Measurements from ENCODE around the gene MAIP1. TPM values are rescaled to one million over a fixed set of nuclear protein-coding genes. Genes with fewer than 3 reads are reported as not detected.

The MAIP1 gene
- polyA plus RNA-seq, 4 donors: 22.4 to 49.9 (median 27.2) TPM

GRCh38 chr2:199933466-199933865 is 21.9 kb upstream of the MAIP1 start:
- Histone ChIP-seq H3K27ac (ENCODE audit: low read depth in 1 of 3, low read length in 2 of 3) (no peak overlapping the region), H3K9me3 (ENCODE audit: control insufficient read depth in 2 of 2, insufficient read depth in 1 of 2, low read depth in 1 of 2, low read length in 1 of 2) (no peaks in the 10 kb centered on the region), H3K27me3 (ENCODE audit: control insufficient read depth in 3 of 3, insufficient read depth in 3 of 3, low read length in 3 of 3) (no peaks in the 10 kb centered on the region), H3K36me3 (ENCODE audit: control insufficient read depth in 3 of 3, insufficient read depth in 2 of 3, low read depth in 1 of 3, low read length in 3 of 3) (peaks cover 4 to 21% (median 8%) of the 10 kb centered on the region in 3 donors), H3K4me3 (ENCODE audit: low read depth in 1 of 3, low read length in 3 of 3) (no peak overlapping the region), H3K4me1 (ENCODE audit: control insufficient read depth in 3 of 3, insufficient read depth in 2 of 3, low read depth in 1 of 3, low read length in 2 of 3) (peaks cover 0 to 2% (median 0%) of the 10 kb centered on the region in 3 donors)
- DNase-seq (no peak), FAIRE-seq (no peak)
- WGBS, 3 donors: 51 to 68% (median 66%) methylated on average over 3 of the region's 3 CpGs

- Histone ChIP-seq H3K27ac (ENCODE audit: low read depth in 1 of 3, low read length in 2 of 3) (no peak overlapping the region), H3K36me3 (ENCODE audit: control insufficient read depth in 3 of 3, insufficient read depth in 2 of 3, low read depth in 1 of 3, low read length in 3 of 3) (peaks cover 4 to 21% (median 8%) of the 10 kb centered on the region in 3 donors), H3K27me3 (ENCODE audit: control insufficient read depth in 3 of 3, insufficient read depth in 3 of 3, low read length in 3 of 3) (no peaks in the 10 kb centered on the region), H3K4me3 (ENCODE audit: low read depth in 1 of 3, low read length in 3 of 3) (no peak overlapping the region), H3K9me3 (ENCODE audit: control insufficient read depth in 2 of 2, insufficient read depth in 1 of 2, low read depth in 1 of 2, low read length in 1 of 2) (no peaks in the 10 kb centered on the region), H3K4me1 (ENCODE audit: control insufficient read depth in 3 of 3, insufficient read depth in 2 of 3, low read depth in 1 of 3, low read length in 2 of 3) (peaks cover 0 to 3% (median 0%) of the 10 kb centered on the region in 3 donors)
- FAIRE-seq (no peak), DNase-seq (peak in 1 of 2 donors; percentile 21)
- WGBS, 3 donors: 23 to 63% (median 42%) methylated on average over 2 of the region's 2 CpGs
Observed at GRCh38 chr2:199936554-199936953, 18.8 kb upstream of the MAIP1 start.

- 93 to 95% (median 95%) methylated on average over 2 of the region's 2 CpGs for WGBS, 3 donors
- FAIRE-seq: peak; percentile 59
Observed at GRCh38 chr2:199940373-199940772, 15.0 kb upstream of the MAIP1 start.

GRCh38 chr2:199943373-199943772 is 12.0 kb upstream of the MAIP1 start:
- H3K9me3 ChIP-seq (ENCODE audit: control insufficient read depth in 2 of 2, insufficient read depth in 1 of 2, low read depth in 1 of 2, low read length in 1 of 2): no peaks in the 10 kb centered on the region
- no peak for DNase-seq
- peaks cover 2 to 11% (median 6%) of the 10 kb centered on the region in 3 donors for H3K36me3 ChIP-seq (ENCODE audit: control insufficient read depth in 3 of 3, insufficient read depth in 2 of 3, low read depth in 1 of 3, low read length in 3 of 3)
- no peak overlapping the region for H3K27ac ChIP-seq (ENCODE audit: low read depth in 1 of 3, low read length in 2 of 3)
- FAIRE-seq: no peak
- 85 to 92% (median 86%) methylated on average over 4 of the region's 4 CpGs for WGBS, 3 donors
- no peaks in the 10 kb centered on the region for H3K27me3 ChIP-seq (ENCODE audit: control insufficient read depth in 3 of 3, insufficient read depth in 3 of 3, low read length in 3 of 3)
- no peak overlapping the region for H3K4me3 ChIP-seq (ENCODE audit: low read depth in 1 of 3, low read length in 3 of 3)
- peaks cover 3 to 6% (median 4%) of the 10 kb centered on the region in 3 donors for H3K4me1 ChIP-seq (ENCODE audit: control insufficient read depth in 3 of 3, insufficient read depth in 2 of 3, low read depth in 1 of 3, low read length in 2 of 3)

More at GRCh38 chr2:199940373-199940772, 15.0 kb upstream of the MAIP1 start:
- H3K27ac ChIP-seq (ENCODE audit: low read depth in 1 of 3, low read length in 2 of 3): no peak overlapping the region
- no peaks in the 10 kb centered on the region for H3K9me3 ChIP-seq (ENCODE audit: control insufficient read depth in 2 of 2, insufficient read depth in 1 of 2, low read depth in 1 of 2, low read length in 1 of 2)
- peaks cover 0 to 14% (median 3%) of the 10 kb centered on the region in 3 donors for H3K36me3 ChIP-seq (ENCODE audit: control insufficient read depth in 3 of 3, insufficient read depth in 2 of 3, low read depth in 1 of 3, low read length in 3 of 3)
- DNase-seq: peak in 1 of 2 donors; percentile 28
- H3K4me3 ChIP-seq (ENCODE audit: low read depth in 1 of 3, low read length in 3 of 3): no peak overlapping the region
- no peaks in the 10 kb centered on the region for H3K27me3 ChIP-seq (ENCODE audit: control insufficient read depth in 3 of 3, insufficient read depth in 3 of 3, low read length in 3 of 3)
- H3K4me1 ChIP-seq (ENCODE audit: control insufficient read depth in 3 of 3, insufficient read depth in 2 of 3, low read depth in 1 of 3, low read length in 2 of 3): peaks cover 3 to 8% (median 4%) of the 10 kb centered on the region in 3 donors

- Histone ChIP-seq H3K4me1 (ENCODE audit: control insufficient read depth in 3 of 3, insufficient read depth in 2 of 3, low read depth in 1 of 3, low read length in 2 of 3) (peaks cover 3 to 6% (median 4%) of the 10 kb centered on the region in 3 donors), H3K36me3 (ENCODE audit: control insufficient read depth in 3 of 3, insufficient read depth in 2 of 3, low read depth in 1 of 3, low read length in 3 of 3) (peaks cover 2 to 11% (median 7%) of the 10 kb centered on the region in 3 donors), H3K27me3 (ENCODE audit: control insufficient read depth in 3 of 3, insufficient read depth in 3 of 3, low read length in 3 of 3) (no peaks in the 10 kb centered on the region), H3K27ac (ENCODE audit: low read depth in 1 of 3, low read length in 2 of 3) (no peak overlapping the region), H3K4me3 (ENCODE audit: low read depth in 1 of 3, low read length in 3 of 3) (no peak overlapping the region), H3K9me3 (ENCODE audit: control insufficient read depth in 2 of 2, insufficient read depth in 1 of 2, low read depth in 1 of 2, low read length in 1 of 2) (no peaks in the 10 kb centered on the region)
- no peak for DNase-seq
- 95 to 100% (median 96%) methylated on average over 1 of the region's 1 CpG for WGBS, 3 donors
- no peak for FAIRE-seq
Observed at GRCh38 chr2:199946196-199946595, 9.2 kb upstream of the MAIP1 start.

GRCh38 chr2:199946836-199947235 is 8.5 kb upstream of the MAIP1 start:
- H3K36me3 ChIP-seq (ENCODE audit: control insufficient read depth in 3 of 3, insufficient read depth in 2 of 3, low read depth in 1 of 3, low read length in 3 of 3): peaks cover 2 to 11% (median 7%) of the 10 kb centered on the region in 3 donors

GRCh38 chr2:199950396-199950795 is 5.0 kb upstream of the MAIP1 start:
- H3K4me3 ChIP-seq (ENCODE audit: low read depth in 1 of 3, low read length in 3 of 3): no peak overlapping the region
- peaks cover 2 to 14% (median 7%) of the 10 kb centered on the region in 3 donors for H3K36me3 ChIP-seq (ENCODE audit: control insufficient read depth in 3 of 3, insufficient read depth in 2 of 3, low read depth in 1 of 3, low read length in 3 of 3)
- H3K27me3 ChIP-seq (ENCODE audit: control insufficient read depth in 3 of 3, insufficient read depth in 3 of 3, low read length in 3 of 3): no peaks in the 10 kb centered on the region
- WGBS, 3 donors: 87 to 96% (median 91%) methylated on average over 5 of the region's 5 CpGs
- DNase-seq (no peak), FAIRE-seq (no peak)
- H3K9me3 ChIP-seq (ENCODE audit: control insufficient read depth in 2 of 2, insufficient read depth in 1 of 2, low read depth in 1 of 2, low read length in 1 of 2): no peaks in the 10 kb centered on the region
- H3K4me1 ChIP-seq (ENCODE audit: control insufficient read depth in 3 of 3, insufficient read depth in 2 of 3, low read depth in 1 of 3, low read length in 2 of 3): peaks cover 5 to 7% (median 7%) of the 10 kb centered on the region in 3 donors
- no peak overlapping the region for H3K27ac ChIP-seq (ENCODE audit: low read depth in 1 of 3, low read length in 2 of 3)

More at GRCh38 chr2:199946836-199947235, 8.5 kb upstream of the MAIP1 start:
- Histone ChIP-seq H3K27ac (ENCODE audit: low read depth in 1 of 3, low read length in 2 of 3) (no peak overlapping the region), H3K9me3 (ENCODE audit: control insufficient read depth in 2 of 2, insufficient read depth in 1 of 2, low read depth in 1 of 2, low read length in 1 of 2) (no peaks in the 10 kb centered on the region), H3K27me3 (ENCODE audit: control insufficient read depth in 3 of 3, insufficient read depth in 3 of 3, low read length in 3 of 3) (no peaks in the 10 kb centered on the region), H3K4me3 (ENCODE audit: low read depth in 1 of 3, low read length in 3 of 3) (no peak overlapping the region), H3K4me1 (ENCODE audit: control insufficient read depth in 3 of 3, insufficient read depth in 2 of 3, low read depth in 1 of 3, low read length in 2 of 3) (peaks cover under 1 to 4% (median 2%) of the 10 kb centered on the region in 3 donors)
- DNase-seq (no peak), FAIRE-seq (peak; percentile 26)

GRCh38 chr2:199951023-199951422 is 4.4 kb upstream of the MAIP1 start:
- no peak for DNase-seq
- FAIRE-seq: peak; percentile 39
- Histone ChIP-seq H3K9me3 (ENCODE audit: control insufficient read depth in 2 of 2, insufficient read depth in 1 of 2, low read depth in 1 of 2, low read length in 1 of 2) (no peaks in the 10 kb centered on the region), H3K4me1 (ENCODE audit: control insufficient read depth in 3 of 3, insufficient read depth in 2 of 3, low read depth in 1 of 3, low read length in 2 of 3) (peaks cover 5 to 7% (median 7%) of the 10 kb centered on the region in 3 donors), H3K27ac (ENCODE audit: low read depth in 1 of 3, low read length in 2 of 3) (no peak overlapping the region), H3K27me3 (ENCODE audit: control insufficient read depth in 3 of 3, insufficient read depth in 3 of 3, low read length in 3 of 3) (no peaks in the 10 kb centered on the region), H3K4me3 (ENCODE audit: low read depth in 1 of 3, low read length in 3 of 3) (no peak overlapping the region), H3K36me3 (ENCODE audit: control insufficient read depth in 3 of 3, insufficient read depth in 2 of 3, low read depth in 1 of 3, low read length in 3 of 3) (peaks cover 0 to 14% (median 3%) of the 10 kb centered on the region in 3 donors)
- WGBS, 3 donors: 39 to 43% (median 41%) methylated on average over 1 of the region's 1 CpG

- no peak for FAIRE-seq
Observed at GRCh38 chr2:199955007-199955338, 409 bp upstream of the MAIP1 start.

More at GRCh38 chr2:199955007-199955338, 409 bp upstream of the MAIP1 start:
- 0 to 1% (median 1%) methylated on average over 13 of the region's 13 CpGs for WGBS, 3 donors
- Histone ChIP-seq H3K4me3 (ENCODE audit: low read depth in 1 of 3, low read length in 3 of 3) (peak overlapping the region; percentile 89 to 98 (median 90)), H3K36me3 (ENCODE audit: control insufficient read depth in 3 of 3, insufficient read depth in 2 of 3, low read depth in 1 of 3, low read length in 3 of 3) (peaks cover 0 to 7% (median 1%) of the 10 kb centered on the region in 3 donors), H3K4me1 (ENCODE audit: control insufficient read depth in 3 of 3, insufficient read depth in 2 of 3, low read depth in 1 of 3, low read length in 2 of 3) (peaks cover 9 to 13% (median 10%) of the 10 kb centered on the region in 3 donors), H3K9me3 (ENCODE audit: control insufficient read depth in 2 of 2, insufficient read depth in 1 of 2, low read depth in 1 of 2, low read length in 1 of 2) (no peaks in the 10 kb centered on the region), H3K27ac (ENCODE audit: low read depth in 1 of 3, low read length in 2 of 3) (peak overlapping the region; percentile 93 to 98 (median 95)), H3K27me3 (ENCODE audit: control insufficient read depth in 3 of 3, insufficient read depth in 3 of 3, low read length in 3 of 3) (no peaks in the 10 kb centered on the region)
- no peak for DNase-seq
